GM12878 (cell line): Measurements from ENCODE around the gene MIA3. TPM values are rescaled to one million over a fixed set of nuclear protein-coding genes. Genes with fewer than 3 reads are reported as not detected.

Experiments used
- ATAC-seq: fragments of 200-7000 bp; cut with Tn5 transposase; 3 replicates; pipeline ENCODE4 v1.9.1; 2020; ENCODE audit warnings: mild to moderate bottlenecking, moderate library complexity
- BruUV-seq: library from RNA; stranded (reverse); fragments of 400-500 nt; replicated peaks from 2 replicates; lab custom pipeline; 2021; lab: Mats Ljungman, UMichigan
- CTCF ChIA-PET: fragments of 300-600 bp; sonication (Branson Sonifier 250); formaldehyde crosslinking; extraction: SDS; loops from one replicate; lab custom pipeline; 2021; ENCODE audit warnings: inconsistent platforms; lab: Yijun Ruan, JAX
- POLR2A ChIA-PET: fragments of 350-600 bp; formaldehyde crosslinking; extraction: SDS; loops from one replicate; lab custom pipeline; 2021; ENCODE audit warnings: inconsistent platforms; lab: Charles Lee
- RAD21 ChIA-PET: fragments of 300-600 bp; sonication (Branson Sonifier 250); formaldehyde crosslinking; loops from one replicate; lab custom pipeline; 2023; ENCODE audit warnings: antibody characterized with exemption; ENCODE audit not compliant: unreplicated experiment; lab: Charles Lee
- SMC1A ChIA-PET: fragments of 300-600 bp; sonication (Branson Sonifier 250); formaldehyde crosslinking; loops from one replicate; lab custom pipeline; 2023; ENCODE audit not compliant: unreplicated experiment, uncharacterized antibody; lab: Charles Lee
- DNase-seq: peaks from one replicate; pipeline ENCODE4 v3.0.0-alpha.2; 2011; ENCODE audit warnings: low read depth, low spot score
- FAIRE-seq: peaks from 3 replicates; lab custom pipeline; 2011; peaks lifted over from hg19 to GRCh38; lab: Jason Lieb, UNC
- H2AFZ ChIP-seq: 2 replicates; pipeline ENCODE4 v1.6.0; 2011; ENCODE audit warnings: low read depth, low read length, control low read depth; ENCODE audit not compliant: control insufficient read depth
- H3K27ac ChIP-seq: 2 replicates; pipeline ENCODE4 v1.5.1; 2011; ENCODE audit warnings: control low read depth; ENCODE audit not compliant: control insufficient read depth, insufficient read depth
- H3K27me3 ChIP-seq, 2 experiments: replicated peaks in 1 of 2; 2 replicates each; pipeline versions ENCODE4 v1.6.0 to v1.6.1; 2011; ENCODE audit warnings: low read length in 1 of 2; ENCODE audit not compliant: control insufficient read depth in 2 of 2, insufficient read depth in 2 of 2
- H3K36me3 ChIP-seq, 2 experiments: 2 replicates each; pipeline ENCODE4 v1.5.1; 2011; ENCODE audit warnings: low read length in 1 of 2; ENCODE audit not compliant: control insufficient read depth in 2 of 2, insufficient read depth in 2 of 2
- H3K4me1 ChIP-seq: 2 replicates; pipeline ENCODE4 v1.6.1; 2011; ENCODE audit warnings: mild to moderate bottlenecking, low read length, moderate library complexity, mixed read lengths; ENCODE audit not compliant: control insufficient read depth, insufficient read depth
- H3K4me2 ChIP-seq: 2 replicates; pipeline ENCODE4 v1.6.0; 2011; ENCODE audit warnings: control low read depth; ENCODE audit not compliant: control insufficient read depth, insufficient read depth
- H3K4me3 ChIP-seq: fragments of 200-600 bp; sonication (generic); 2 replicates; pipeline ENCODE4 v1.5.1; 2016
- H3K79me2 ChIP-seq: 2 replicates; pipeline ENCODE4 v1.6.0; 2011; ENCODE audit warnings: low read length; ENCODE audit not compliant: control insufficient read depth, insufficient read depth
- H3K9ac ChIP-seq: 2 replicates; pipeline ENCODE4 v1.8.0; 2011; ENCODE audit warnings: low read length, control low read depth, mixed read lengths; ENCODE audit not compliant: control insufficient read depth, insufficient read depth
- H3K9me3 ChIP-seq: replicated peaks from 3 replicates; pipeline ENCODE4 v1.5.1; 2011; ENCODE audit warnings: mild to moderate bottlenecking, low read length; ENCODE audit not compliant: control insufficient read depth, insufficient read depth
- H4K20me1 ChIP-seq: 2 replicates; pipeline ENCODE4 v1.6.0; 2011; ENCODE audit not compliant: control insufficient read depth, insufficient read depth
- ATF7 ChIP-seq: fragments of 450-650 bp; IDR thresholded peaks from 2 replicates; pipeline ENCODE4 v1.6.1; 2016; ENCODE audit warnings: low read depth, mild to moderate bottlenecking
- E2F4 ChIP-seq: IDR thresholded peaks from 2 replicates; pipeline ENCODE4 v1.6.1; 2012; ENCODE audit warnings: low read depth, low read length, improper control_type of control experiment
- E4F1 ChIP-seq: fragments of 450-650 bp; IDR thresholded peaks from 2 replicates; pipeline ENCODE4 v1.6.1; 2018; ENCODE audit warnings: borderline replicate concordance, mild to moderate bottlenecking; ENCODE audit not compliant: partially characterized antibody
- HDAC2 ChIP-seq: fragments of 200-600 bp; sonication (generic); IDR thresholded peaks from 2 replicates; pipeline ENCODE4 v1.6.1; 2017
- HDAC6 ChIP-seq: fragments of 200-600 bp; sonication (generic); IDR thresholded peaks from one replicate; pipeline ENCODE4 v1.8.0; 2017; ENCODE audit warnings: antibody characterized with exemption; ENCODE audit not compliant: unreplicated experiment
- MLLT1 ChIP-seq: fragments of 450-650 bp; IDR thresholded peaks from 2 replicates; pipeline ENCODE4 v1.6.1; 2016; ENCODE audit warnings: mild to moderate bottlenecking
- MTA2 ChIP-seq: fragments of 450-650 bp; IDR thresholded peaks from 2 replicates; pipeline ENCODE4 v1.6.1; 2016; ENCODE audit warnings: low read depth, mild to moderate bottlenecking, moderate library complexity
- NBN ChIP-seq: fragments of 450-650 bp; IDR thresholded peaks from 2 replicates; pipeline ENCODE4 v1.6.1; 2016
- NFYA ChIP-seq: IDR thresholded peaks from 2 replicates; pipeline ENCODE4 v1.6.1; 2011; ENCODE audit warnings: low read depth, mild to moderate bottlenecking, low read length, improper control_type of control experiment, borderline replicate concordance
- NFYB ChIP-seq: IDR thresholded peaks from 2 replicates; pipeline ENCODE4 v1.6.1; 2011; ENCODE audit warnings: low read depth, mild to moderate bottlenecking, low read length, improper control_type of control experiment, moderate library complexity; ENCODE audit not compliant: insufficient read depth
- NR2C1 ChIP-seq: fragments of 450-650 bp; IDR thresholded peaks from 2 replicates; pipeline ENCODE4 v1.6.1; 2017; ENCODE audit warnings: antibody characterized with exemption, mild to moderate bottlenecking, moderate library complexity
- PAX8 ChIP-seq: fragments of 450-650 bp; IDR thresholded peaks from 2 replicates; pipeline ENCODE4 v1.6.1; 2017; ENCODE audit warnings: mild to moderate bottlenecking, moderate library complexity
- RB1 ChIP-seq: fragments of 450-650 bp; formaldehyde crosslinking; IDR thresholded peaks from 2 replicates; pipeline ENCODE4 v1.6.1; 2017; ENCODE audit warnings: mild to moderate bottlenecking, borderline replicate concordance
- RBBP5 ChIP-seq: fragments of 200-600 bp; sonication (generic); conservative IDR thresholded peaks from 2 replicates; pipeline ENCODE4 v1.6.1; 2016
- SIN3A ChIP-seq: IDR thresholded peaks from 2 replicates; pipeline ENCODE4 v1.6.1; 2012; ENCODE audit warnings: low read depth, low read length, improper control_type of control experiment
- SREBF2 ChIP-seq: IDR thresholded peaks from 2 replicates; pipeline ENCODE4 v1.6.1; 2012; ENCODE audit warnings: mild to moderate bottlenecking, low read length
- WRNIP1 ChIP-seq: IDR thresholded peaks from 2 replicates; pipeline ENCODE4 v1.6.1; 2011; ENCODE audit warnings: low read depth, low read length, improper control_type of control experiment, borderline replicate concordance
- ZBTB33 ChIP-seq: fragments of 450-650 bp; IDR thresholded peaks from 2 replicates; pipeline ENCODE4 v1.6.1; 2017; ENCODE audit warnings: mild to moderate bottlenecking
- WGBS: methylation state at CpG from one replicate; pipeline ENCODE4 v1.1.6; 2016; ENCODE audit warnings: low lambda C conversion rate; ENCODE audit not compliant: insufficient replicate concordance, insufficient coverage; ENCODE audit errors: missing lambda C conversion rate; 5-methylcytosine and 5-hydroxymethylcytosine counted together
- in situ Hi-C: fragments of 300-500 bp; cut with MboI; formaldehyde crosslinking; loops from 9 replicates; pipeline ENCODE4 v1.14.3; 2018; ENCODE audit warnings: mixed read lengths
- intact Hi-C: fragments of 100-400 bp; cut with micrococcal nuclease; formaldehyde crosslinking; loops from one replicate; pipeline ENCODE4 v1.14.2; 2022; ENCODE audit not compliant: unreplicated experiment
- polyA plus RNA-seq, 11 experiments: library from polyadenylated mRNA; depleted of rRNA in 4 of 11; unstranded in 6 of 11; stranded (reverse) in 5 of 11; fragments of >200 nt; fragmentation: Nextera tagmentation in 4 of 11; fragmentation: Illumina TruSeq in 1 of 11; extraction: Ambion mirVana in 4 of 11; extraction: Trizol in 1 of 11; gene quantifications; 1 replicate in 1 of 11; 2 replicates in 10 of 11; pipeline versions ENCODE4 v1.2.1 to v1.2.3, GENCODE V29; 2011 to 2016; ENCODE audit warnings: inconsistent platforms in 2 of 11, missing spikeins in 2 of 11, low read depth in 1 of 11
- total RNA-seq, 4 experiments: library from RNA; depleted of rRNA in 3 of 4; stranded (reverse); fragments of >200 nt in 3 of 4; fragmentation: Illumina TruSeq in 1 of 4; extraction: Trizol in 1 of 4; gene quantifications; 2 replicates each; pipeline versions ENCODE4 v1.2.1 to v1.2.3, GENCODE V29; 2013 to 2021

The MIA3 gene
- total and polyA plus RNA-seq, 10 of the 15 experiments (the other 5 are each of a cell fraction or from before 2014, with no cell fraction given) = 12.9 to 50.8 (median 30.3) TPM

- TF ChIP-seq MLLT1 (no peak), MTA2 (no peak), NFYB (no peak)
- TF ChIP-seq, all 136 proteins: peak for 0
Observed at GRCh38 chr1:222697826-222698225, 79.9 kb downstream of the MIA3 start (continued).

- RAD21 ChIA-PET = no interaction called here
- Histone ChIP-seq H4K20me1 (no peaks in the 10 kb centered on the region), H2AFZ (no peak overlapping the region), H3K27me3 (no peaks in the 10 kb centered on the region), H3K9ac (no peak overlapping the region), H3K36me3 (0 out of 4 replicates have a peak, but pooled peaks cover 0 to 4% of the 10 kb centered on the region in 2 experiments), H3K4me1 (no peaks in the 10 kb centered on the region), H3K27ac (no peak overlapping the region), H3K9me3 (no peaks in the 10 kb centered on the region; the same call in 2 of the 3 replicates), H3K79me2 (peaks cover 2% of the 10 kb centered on the region), H3K4me2 (no peak overlapping the region), H3K4me3 (no peak overlapping the region)
- ATAC-seq (no peak), FAIRE-seq (no peak), DNase-seq (no peak)
- POLR2A ChIA-PET = interaction anchor here (0.5 kb wide), 1 partner anchor 12 kb away, joined by 6 read pairs; no protein-coding TSS in a partner anchor
- in situ Hi-C loops (no loop called here), intact Hi-C loops (no loop called here)
- CTCF ChIA-PET = no interaction called here
- 85% methylated on average over 4 of the region's 4 CpGs for WGBS
- SMC1A ChIA-PET = interaction anchor here (1.4 kb wide), 1 partner anchor 8 kb away, joined by 5 read pairs; no protein-coding TSS in a partner anchor
- no TSS peak for BruUV-seq
- no peak for TF ChIP-seq E2F4
- no peak for TF ChIP-seq RBBP5
- TF ChIP-seq ATF7 = no peak
- no peak for TF ChIP-seq E4F1
- TF ChIP-seq NBN = no peak
- TF ChIP-seq SREBF2 = no peak
- TF ChIP-seq NR2C1 = no peak
- TF ChIP-seq HDAC6 = no peak
- TF ChIP-seq NFYA = no peak
- TF ChIP-seq SIN3A = no peak
- no peak for TF ChIP-seq HDAC2
- no peak for TF ChIP-seq NFYB
- no peak for TF ChIP-seq RB1
- no peak for TF ChIP-seq WRNIP1
- TF ChIP-seq PAX8 = no peak
- TF ChIP-seq ZBTB33 = no peak
Observed at GRCh38 chr1:222702210-222702609, 84.3 kb downstream of the MIA3 start.
